ENCODE measurements around the gene CNTNAP2.

DNA sequence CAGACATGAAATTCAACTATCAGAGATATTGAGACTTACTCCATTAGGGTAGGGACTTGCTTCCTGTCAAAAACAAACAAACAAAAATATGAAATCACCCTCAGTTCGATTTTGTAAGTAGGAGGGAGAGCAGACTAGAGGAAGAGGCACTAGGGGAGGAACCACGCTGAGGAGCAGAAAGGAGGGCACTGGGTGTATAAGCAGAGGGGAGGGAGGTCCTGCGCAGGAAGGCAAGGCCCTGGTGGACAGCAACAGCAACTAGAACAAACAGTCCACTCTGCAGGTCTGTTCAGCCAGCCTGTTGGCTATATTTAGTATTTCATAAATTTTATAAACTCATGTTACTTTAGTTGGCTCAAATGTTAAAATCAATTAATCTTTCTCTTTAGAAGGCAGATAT, 1536.9 kb downstream of the CNTNAP2 start:
- TF ChIP-seq POLR2AphosphoS5 (IDR thresholded peaks at IDR 0.05; ENCODE audit: low read depth, low read length) (no peak), POLR2A (IDR thresholded peaks at IDR 0.05; ENCODE audit: low read depth, low read length) (no peak)
